ENCODE measurements around the gene YAE1.

- TF ChIP-seq FOXM1 (IDR thresholded peaks at IDR 0.05; ENCODE audit: borderline replicate concordance, low read depth) (no peak), TAF1 (IDR thresholded peaks at IDR 0.05; ENCODE audit: low read depth) (no peak), CREB1 (IDR thresholded peaks at IDR 0.05; ENCODE audit: low read depth) (no peak), NFIC (IDR thresholded peaks at IDR 0.05) (no peak), YY1 (IDR thresholded peaks at IDR 0.05; ENCODE audit: low read depth) (no peak), ZBTB7A (IDR thresholded peaks at IDR 0.05; ENCODE audit: low read depth) (no peak), CEBPB (IDR thresholded peaks at IDR 0.05) (no peak), MAX (IDR thresholded peaks at IDR 0.05) (no peak), EP300 (IDR thresholded peaks at IDR 0.05; ENCODE audit: borderline replicate concordance) (no peak), RAD21 (IDR thresholded peaks at IDR 0.05; ENCODE audit: low read depth) (no peak), USF1 (IDR thresholded peaks at IDR 0.05) (no peak)
- TF ChIP-seq, protein P1, sequence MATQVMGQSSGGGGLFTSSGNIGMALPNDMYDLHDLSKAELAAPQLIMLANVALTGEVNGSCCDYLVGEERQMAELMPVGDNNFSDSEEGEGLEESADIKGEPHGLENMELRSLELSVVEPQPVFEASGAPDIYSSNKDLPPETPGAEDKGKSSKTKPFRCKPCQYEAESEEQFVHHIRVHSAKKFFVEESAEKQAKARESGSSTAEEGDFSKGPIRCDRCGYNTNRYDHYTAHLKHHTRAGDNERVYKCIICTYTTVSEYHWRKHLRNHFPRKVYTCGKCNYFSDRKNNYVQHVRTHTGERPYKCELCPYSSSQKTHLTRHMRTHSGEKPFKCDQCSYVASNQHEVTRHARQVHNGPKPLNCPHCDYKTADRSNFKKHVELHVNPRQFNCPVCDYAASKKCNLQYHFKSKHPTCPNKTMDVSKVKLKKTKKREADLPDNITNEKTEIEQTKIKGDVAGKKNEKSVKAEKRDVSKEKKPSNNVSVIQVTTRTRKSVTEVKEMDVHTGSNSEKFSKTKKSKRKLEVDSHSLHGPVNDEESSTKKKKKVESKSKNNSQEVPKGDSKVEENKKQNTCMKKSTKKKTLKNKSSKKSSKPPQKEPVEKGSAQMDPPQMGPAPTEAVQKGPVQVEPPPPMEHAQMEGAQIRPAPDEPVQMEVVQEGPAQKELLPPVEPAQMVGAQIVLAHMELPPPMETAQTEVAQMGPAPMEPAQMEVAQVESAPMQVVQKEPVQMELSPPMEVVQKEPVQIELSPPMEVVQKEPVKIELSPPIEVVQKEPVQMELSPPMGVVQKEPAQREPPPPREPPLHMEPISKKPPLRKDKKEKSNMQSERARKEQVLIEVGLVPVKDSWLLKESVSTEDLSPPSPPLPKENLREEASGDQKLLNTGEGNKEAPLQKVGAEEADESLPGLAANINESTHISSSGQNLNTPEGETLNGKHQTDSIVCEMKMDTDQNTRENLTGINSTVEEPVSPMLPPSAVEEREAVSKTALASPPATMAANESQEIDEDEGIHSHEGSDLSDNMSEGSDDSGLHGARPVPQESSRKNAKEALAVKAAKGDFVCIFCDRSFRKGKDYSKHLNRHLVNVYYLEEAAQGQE (IDR thresholded peaks at IDR 0.05; ENCODE audit: low read depth): no peak
Measured at GRCh38 chr7:39565538-39565937, 666 bp upstream of the YAE1 start.
